Measurements from ENCODE around the gene CDK11A. TPM values are rescaled to one million over a fixed set of nuclear protein-coding genes. Genes with fewer than 3 reads are reported as not detected.
"Not testable (repeated sequence)": the region's sequence is repeated elsewhere in the genome, so short reads cannot be mapped to it uniquely, and the experiment has no call there.

The CDK11A gene
- total and polyA plus RNA-seq, 2 of the 8 experiments (the other 6 are each of a cell fraction or from before 2014, with no cell fraction given) = 15.0 to 45.6 TPM

- POLR2A ChIA-PET (ENCODE audit: partially characterized antibody); H3K79me2 ChIP-seq (ENCODE audit: control insufficient read depth in 1 of 2, insufficient read depth in 2 of 2, low read length in 2 of 2); H3K18ac ChIP-seq (ENCODE audit: extremely low read depth, low read length); H2BK12ac ChIP-seq (ENCODE audit: low read depth, low read length); H3K79me1 ChIP-seq (ENCODE audit: low read depth, low read length); H2BK120ac ChIP-seq (replicated peaks; ENCODE audit: low read depth, low read length); H3K14ac ChIP-seq (ENCODE audit: insufficient read length); H3K4me2 ChIP-seq (ENCODE audit: insufficient read depth in 1 of 2, low read depth in 2 of 2, low read length in 2 of 2); H2AK5ac ChIP-seq (ENCODE audit: low read depth, low read length); H3K4me1 ChIP-seq (replicated peaks in 1 of 4; ENCODE audit: control insufficient read depth in 3 of 4, insufficient read depth in 4 of 4, low read length in 3 of 4); DNase-seq (ENCODE audit: low read depth in 1 of 2, low spot score in 2 of 2); H4K8ac ChIP-seq (ENCODE audit: extremely low read depth, insufficient read depth, low read length); H3K23ac ChIP-seq (ENCODE audit: insufficient read length); H3K56ac ChIP-seq (replicated peaks; ENCODE audit: insufficient read length, low read depth, low read length); H2BK15ac ChIP-seq (ENCODE audit: low read length); H2BK20ac ChIP-seq (ENCODE audit: low read length); H3K27me3 ChIP-seq (replicated peaks in 1 of 4; ENCODE audit: control insufficient read depth in 3 of 4, extremely low read depth in 1 of 4, insufficient read depth in 3 of 4, low read length in 3 of 4); H3K27ac ChIP-seq (ENCODE audit: low read depth, low read length); H3K23me2 ChIP-seq (ENCODE audit: low read depth, low read length); H2AFZ ChIP-seq (ENCODE audit: low read length); H4K91ac ChIP-seq (replicated peaks; ENCODE audit: insufficient read length, low read length); CTCF ChIA-PET (ENCODE audit: partially characterized antibody); H4K20me1 ChIP-seq (replicated peaks in 1 of 2; ENCODE audit: control insufficient read depth in 1 of 2, insufficient read depth in 2 of 2, low read length in 2 of 2); FAIRE-seq; H2BK5ac ChIP-seq (ENCODE audit: low read depth, low read length); H3K4me3 ChIP-seq (ENCODE audit: extremely low read depth in 1 of 4, insufficient read depth in 2 of 4, low read depth in 3 of 4, low read length in 4 of 4); H3K4ac ChIP-seq (replicated peaks; ENCODE audit: insufficient read length, low read depth, low read length); H4K5ac ChIP-seq (ENCODE audit: insufficient read length, low read depth, low read length); H3K9ac ChIP-seq (replicated peaks in 1 of 4; ENCODE audit: extremely low read depth in 1 of 4, low read depth in 3 of 4, low read length in 3 of 4); H3K9me3 ChIP-seq (ENCODE audit: insufficient read depth in 2 of 2, low read depth in 1 of 2, low read length in 1 of 2): not testable (repeated sequence)
- WGBS, 2 experiments (ENCODE audit: extremely low coverage in 1 of 2, insufficient coverage in 1 of 2, insufficient read length in 1 of 2, insufficient replicate concordance in 2 of 2, low coverage in 1 of 2, low lambda C conversion rate in 2 of 2, missing lambda C conversion rate in 1 of 2) = 93% methylated on average over 14 of the region's 44 CpGs; no CpG with 5 or more reads in 1 of the 2 experiments
- peaks cover 0 to 13% (median 6%) of the 10 kb centered on the region in 4 experiments; a peak in 2 of 8 replicates for H3K36me3 ChIP-seq (ENCODE audit: control insufficient read depth in 2 of 4, insufficient read depth in 4 of 4, low read length in 3 of 4)
Measured at GRCh38 chr1:1737675-1738590, 13.8 kb upstream of the CDK11A start.
